Lung (tissue), 12 donors: ENCODE data around the gene IFRD2. TPM values are rescaled to one million over a fixed set of nuclear protein-coding genes. Genes with fewer than 3 reads are reported as not detected.

ENCODE experiments used
- ATAC-seq: fragments of 200-7000 bp; cut with Tn5 transposase; one replicate; pipeline ENCODE4 v1.9.1; 2020; ENCODE audit warnings: moderate number of reproducible peaks; ENCODE audit not compliant: insufficient read depth, low FRiP score
- DNase-seq, 3 donors: peaks; one replicate each; pipeline ENCODE4 v3.0.0-alpha.2; 2013 to 2017
- H3K27ac ChIP-seq, 2 donors: one replicate each; pipeline ENCODE4 v1.5.1; 2013; ENCODE audit warnings: mild to moderate bottlenecking in 2 of 2, moderate library complexity in 2 of 2, control low read depth in 1 of 2, inconsistent platforms in 1 of 2, low read depth in 1 of 2, low read length in 1 of 2
- H3K27me3 ChIP-seq, 3 donors: one replicate each; pipeline ENCODE4 v1.5.1; 2013; ENCODE audit warnings: low read length in 2 of 3; ENCODE audit not compliant: control insufficient read depth in 3 of 3, insufficient read depth in 3 of 3
- H3K36me3 ChIP-seq, 4 donors: one replicate each; pipeline ENCODE4 v1.5.1; 2013; ENCODE audit warnings: low read length in 4 of 4, mild to moderate bottlenecking in 1 of 4, moderate library complexity in 1 of 4; ENCODE audit not compliant: control insufficient read depth in 4 of 4, insufficient read depth in 4 of 4
- H3K4me1 ChIP-seq, 5 donors: one replicate each; pipeline ENCODE4 v1.5.1; 2013; ENCODE audit warnings: low read length in 5 of 5, mild to moderate bottlenecking in 2 of 5, moderate library complexity in 1 of 5; ENCODE audit not compliant: control insufficient read depth in 5 of 5, insufficient read depth in 5 of 5
- H3K4me3 ChIP-seq: one replicate; pipeline ENCODE4 v1.5.1; 2013; ENCODE audit warnings: mild to moderate bottlenecking, control low read depth, moderate library complexity
- H3K9ac ChIP-seq, 2 donors: one replicate each; pipeline ENCODE4 v1.5.1; 2013; ENCODE audit warnings: low read length in 2 of 2, control low read depth in 1 of 2; ENCODE audit not compliant: insufficient read depth in 1 of 2
- H3K9me3 ChIP-seq, 4 donors: one replicate each; pipeline ENCODE4 v1.5.1; 2013; ENCODE audit warnings: low read length in 3 of 4, mild to moderate bottlenecking in 1 of 4, moderate library complexity in 1 of 4; ENCODE audit not compliant: control insufficient read depth in 4 of 4, insufficient read depth in 3 of 4
- WGBS, 2 donors: extraction: QIAGEN DNeasy Blood & Tissue Kit; methylation state at CpG; one replicate each; pipeline ENCODE4 v1.1.7; 2013; 5-methylcytosine and 5-hydroxymethylcytosine counted together
- polyA plus RNA-seq, 2 donors: library from polyadenylated mRNA; stranded (reverse); fragments of 200-250 nt; gene quantifications; one replicate each; pipeline ENCODE4 v1.2.1, GENCODE V29; 2013
- total RNA-seq, 2 donors: library from RNA; depleted of rRNA in 1 of 2; stranded (reverse); fragments of >200 nt in 1 of 2; gene quantifications; one replicate each; pipeline ENCODE4 v1.2.1, GENCODE V29; 2014 to 2021
- TF ChIP-seq, protein P1 (sequence below): IDR thresholded peaks from 2 replicates; pipeline ENCODE4 v1.5.1; 2012; ENCODE audit warnings: mild to moderate bottlenecking; ENCODE audit errors: control extremely low read depth, extremely low read depth
- donor health status: control.
- donor health status: control.
- donor health status: Bipolar disorder and iron deficiency.
- donor health status: healthy.
- donor health status: DM: yes; HTN: yes; CAD: no.

IFRD2 gene
- total and polyA plus RNA-seq, 4 donors: 14.7 to 107 (median 95.1) TPM

DNA sequence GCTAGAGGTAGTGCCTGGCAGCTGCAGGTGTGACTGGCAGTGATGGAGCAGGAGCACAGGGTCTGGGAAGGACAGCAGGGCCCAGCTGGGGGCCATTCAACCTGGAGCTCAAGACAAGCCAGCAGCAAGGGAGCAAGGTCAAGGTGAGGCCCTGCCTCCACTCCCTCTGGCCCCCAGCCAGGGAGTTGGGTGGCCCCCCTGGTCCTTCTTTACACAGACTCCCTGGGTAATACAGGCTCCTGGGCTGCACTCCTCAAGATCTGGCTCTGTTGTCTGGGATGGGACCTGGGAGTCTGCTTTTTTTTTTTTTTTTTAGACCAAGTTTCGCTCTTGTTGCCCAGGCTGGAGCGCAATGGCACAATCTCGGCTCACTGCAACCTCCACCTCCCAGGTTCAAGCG is 41.7 kb downstream of the IFRD2 start:
- Histone ChIP-seq H3K36me3 (peaks cover 0 to 49% (median 18%) of the 10 kb centered on the region in 4 donors), H3K9ac (no peak overlapping the region), H3K4me1 (peaks cover 0 to 66% (median 11%) of the 10 kb centered on the region in 5 donors), H3K27me3 (no peaks in the 10 kb centered on the region), H3K9me3 (no peaks in the 10 kb centered on the region), H3K27ac (peak overlapping the region; percentile 21 to 78), H3K4me3 (no peak overlapping the region)
- ATAC-seq (no peak), DNase-seq (no peak)
- TF ChIP-seq, protein P1, sequence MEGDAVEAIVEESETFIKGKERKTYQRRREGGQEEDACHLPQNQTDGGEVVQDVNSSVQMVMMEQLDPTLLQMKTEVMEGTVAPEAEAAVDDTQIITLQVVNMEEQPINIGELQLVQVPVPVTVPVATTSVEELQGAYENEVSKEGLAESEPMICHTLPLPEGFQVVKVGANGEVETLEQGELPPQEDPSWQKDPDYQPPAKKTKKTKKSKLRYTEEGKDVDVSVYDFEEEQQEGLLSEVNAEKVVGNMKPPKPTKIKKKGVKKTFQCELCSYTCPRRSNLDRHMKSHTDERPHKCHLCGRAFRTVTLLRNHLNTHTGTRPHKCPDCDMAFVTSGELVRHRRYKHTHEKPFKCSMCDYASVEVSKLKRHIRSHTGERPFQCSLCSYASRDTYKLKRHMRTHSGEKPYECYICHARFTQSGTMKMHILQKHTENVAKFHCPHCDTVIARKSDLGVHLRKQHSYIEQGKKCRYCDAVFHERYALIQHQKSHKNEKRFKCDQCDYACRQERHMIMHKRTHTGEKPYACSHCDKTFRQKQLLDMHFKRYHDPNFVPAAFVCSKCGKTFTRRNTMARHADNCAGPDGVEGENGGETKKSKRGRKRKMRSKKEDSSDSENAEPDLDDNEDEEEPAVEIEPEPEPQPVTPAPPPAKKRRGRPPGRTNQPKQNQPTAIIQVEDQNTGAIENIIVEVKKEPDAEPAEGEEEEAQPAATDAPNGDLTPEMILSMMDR: no peak
- 90 to 96% methylated on average over 4 of the region's 4 CpGs for WGBS, 2 donors

DNA sequence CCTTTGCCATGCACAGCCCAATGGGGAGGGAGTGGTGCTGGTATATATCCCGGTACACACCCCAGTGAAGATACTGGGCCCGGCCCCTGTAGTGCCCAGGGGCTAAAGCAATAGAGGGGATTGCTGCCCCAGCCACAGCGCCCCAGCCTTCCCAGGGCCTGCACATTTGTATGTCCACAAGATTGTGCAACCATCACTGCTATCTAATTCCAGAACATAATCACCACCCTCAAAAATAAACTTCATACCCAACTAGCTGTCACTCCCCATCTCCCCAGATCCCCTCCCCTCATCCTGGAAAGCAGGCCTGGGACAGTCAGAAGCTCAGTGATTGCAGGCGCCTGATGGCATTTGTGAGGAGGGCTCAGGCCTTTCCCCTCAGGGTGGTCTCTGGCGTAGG is 42.8 kb downstream of the IFRD2 start:
- peaks cover 0 to 64% (median 14%) of the 10 kb centered on the region in 5 donors for H3K4me1 ChIP-seq
- TF ChIP-seq, protein P1: no peak
- DNase-seq (no peak), ATAC-seq (no peak)
- H3K4me3 ChIP-seq: no peak overlapping the region
- H3K9me3 ChIP-seq: no peaks in the 10 kb centered on the region
- no peak overlapping the region for H3K9ac ChIP-seq
- 82 to 93% methylated on average over 5 of the region's 5 CpGs for WGBS, 2 donors
- no peaks in the 10 kb centered on the region for H3K27me3 ChIP-seq
- H3K36me3 ChIP-seq: peaks cover 0 to 41% (median 13%) of the 10 kb centered on the region in 4 donors
- peak overlapping the region; percentile 51 to 89 for H3K27ac ChIP-seq

DNA sequence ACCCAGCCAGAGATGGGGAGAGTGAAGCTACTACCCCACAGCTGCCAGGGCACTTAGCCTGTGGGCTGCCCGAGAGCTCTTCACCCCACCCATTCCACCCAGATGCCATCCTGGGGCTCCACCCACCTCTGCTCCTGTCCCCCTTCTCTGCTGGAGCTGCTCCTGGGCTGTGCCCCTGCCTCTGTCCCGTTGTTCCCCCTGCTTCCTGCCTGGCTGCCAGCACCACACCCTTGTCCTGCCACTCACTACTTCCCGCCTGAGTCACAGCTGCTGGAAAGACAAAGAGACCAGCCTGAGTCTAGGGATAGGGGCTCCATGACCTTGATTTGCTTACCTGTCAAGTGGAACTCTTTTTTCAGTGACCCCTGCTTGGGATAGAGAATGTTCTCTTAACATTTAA is 43.8 kb downstream of the IFRD2 start:
- DNase-seq (no peak), ATAC-seq (no peak)
- H3K27me3 ChIP-seq: no peaks in the 10 kb centered on the region
- H3K4me1 ChIP-seq: peaks cover 0 to 59% (median 14%) of the 10 kb centered on the region in 5 donors
- H3K36me3 ChIP-seq: peaks cover 0 to 32% (median 13%) of the 10 kb centered on the region in 4 donors
- TF ChIP-seq, protein P1: no peak
- no peaks in the 10 kb centered on the region for H3K9me3 ChIP-seq
- 16 to 32% methylated on average over 3 of the region's 3 CpGs for WGBS, 2 donors
- no peak overlapping the region for H3K4me3 ChIP-seq
- H3K27ac ChIP-seq: peak overlapping the region; percentile 51 to 89
- H3K9ac ChIP-seq: peak overlapping the region in 1 of 2 donors; percentile 19

DNA sequence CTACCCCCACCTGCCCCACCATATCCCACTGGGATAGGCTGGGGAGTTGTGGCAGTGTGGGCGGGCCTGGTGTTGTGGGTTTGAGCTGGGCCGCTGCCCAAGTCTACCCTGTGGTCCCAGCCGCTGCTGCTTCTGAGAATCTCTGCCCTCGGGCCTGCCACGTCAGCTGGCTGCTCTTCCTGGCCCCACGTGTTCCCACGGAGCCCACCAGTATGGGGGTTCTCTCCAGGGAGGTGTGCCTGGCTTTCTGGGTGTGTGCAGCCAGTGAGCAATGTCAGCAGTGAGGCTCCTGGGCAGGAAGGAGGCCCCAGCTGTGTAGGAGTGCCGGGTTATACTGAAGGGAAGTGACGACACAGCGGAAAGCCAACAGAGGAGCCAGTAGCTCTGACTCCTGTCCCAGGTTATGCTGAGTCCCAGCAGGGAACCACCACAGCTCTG is 45.7 kb downstream of the IFRD2 start:
- ATAC-seq: peak; percentile 16
- WGBS, 2 donors: 16 to 18% methylated on average over 10 of the region's 10 CpGs
- TF ChIP-seq, protein P1: no peak

More for the DNA sequence above, 45.7 kb downstream of the IFRD2 start:
- H3K27ac ChIP-seq: peak overlapping the region; percentile 76 to 91
- no peak overlapping the region for H3K4me3 ChIP-seq
- peaks cover 0 to 17% (median 7%) of the 10 kb centered on the region in 4 donors for H3K36me3 ChIP-seq
- H3K9me3 ChIP-seq: no peaks in the 10 kb centered on the region
- H3K9ac ChIP-seq: peak overlapping the region in 1 of 2 donors; percentile 6
- H3K4me1 ChIP-seq: peaks cover under 1 to 67% (median 14%) of the 10 kb centered on the region in 5 donors
- no peaks in the 10 kb centered on the region for H3K27me3 ChIP-seq
- no peak for DNase-seq
